Hepatocyte (in vitro differentiated cells): Measurements from ENCODE around the gene RACGAP1. TPM values are rescaled to one million over a fixed set of nuclear protein-coding genes. Genes with fewer than 3 reads are reported as not detected.

ENCODE experiments used
- DNase-seq: peaks from one replicate; pipeline ENCODE4 v3.0.0-alpha.2; 2016; ENCODE audit warnings: low spot score
- H2AFZ ChIP-seq: fragments of 200-600 bp; sonication (generic); 2 replicates; pipeline ENCODE4 v1.6.0; 2016; ENCODE audit warnings: antibody characterized with exemption, mild to moderate bottlenecking
- H3K27ac ChIP-seq: fragments of 200-600 bp; sonication (generic); 2 replicates; pipeline ENCODE4 v1.5.1; 2016; ENCODE audit warnings: mild to moderate bottlenecking
- H3K27me3 ChIP-seq: fragments of 200-600 bp; sonication (generic); 2 replicates; pipeline ENCODE4 v1.6.1; 2016
- H3K36me3 ChIP-seq: fragments of 200-600 bp; sonication (generic); replicated peaks from 2 replicates; pipeline ENCODE4 v1.5.1; 2016; ENCODE audit warnings: low read depth; ENCODE audit not compliant: insufficient read depth
- H3K4me1 ChIP-seq: fragments of 200-600 bp; sonication (generic); 2 replicates; pipeline ENCODE4 v1.5.1; 2016; ENCODE audit warnings: mild to moderate bottlenecking, moderate library complexity; ENCODE audit not compliant: insufficient read depth
- H3K4me2 ChIP-seq: fragments of 200-600 bp; sonication (generic); 2 replicates; pipeline ENCODE4 v1.6.0; 2016
- H3K4me3 ChIP-seq: fragments of 200-600 bp; sonication (generic); 2 replicates; pipeline ENCODE4 v1.5.1; 2016; ENCODE audit warnings: mild to moderate bottlenecking
- H3K79me2 ChIP-seq: fragments of 200-600 bp; sonication (generic); 2 replicates; pipeline ENCODE4 v1.6.0; 2017; ENCODE audit warnings: mild to moderate bottlenecking
- H3K9me2 ChIP-seq: fragments of 200-600 bp; sonication (generic); replicated peaks from 2 replicates; pipeline ENCODE4 v1.6.0; 2017; ENCODE audit warnings: mild to moderate bottlenecking; ENCODE audit not compliant: insufficient read depth
- H3K9me3 ChIP-seq: fragments of 200-600 bp; sonication (generic); 2 replicates; pipeline ENCODE4 v1.5.1; 2016; ENCODE audit warnings: low read depth, mild to moderate bottlenecking
- H4K20me1 ChIP-seq: fragments of 200-600 bp; sonication (generic); 2 replicates; pipeline ENCODE4 v1.6.0; 2016; ENCODE audit warnings: mild to moderate bottlenecking; ENCODE audit not compliant: insufficient read depth, poor library complexity, severe bottlenecking
- CTCF ChIP-seq: fragments of 200-600 bp; sonication (generic); IDR thresholded peaks from 2 replicates; pipeline ENCODE4 v1.5.1; 2016; ENCODE audit warnings: antibody characterized with exemption, mild to moderate bottlenecking; ENCODE audit not compliant: poor library complexity
- EZH2 ChIP-seq: fragments of 200-600 bp; sonication (generic); IDR thresholded peaks from 2 replicates; pipeline ENCODE4 v1.6.1; 2016; ENCODE audit warnings: antibody characterized with exemption, mild to moderate bottlenecking, borderline replicate concordance
- EZH2phosphoT487 ChIP-seq: fragments of 200-600 bp; sonication (generic); IDR thresholded peaks from one replicate; pipeline ENCODE4 v1.6.1; 2018; ENCODE audit warnings: antibody characterized with exemption, mild to moderate bottlenecking, low read depth, moderate library complexity; ENCODE audit not compliant: unreplicated experiment, severe bottlenecking
- WGBS: methylation state at CpG from one replicate; pipeline ENCODE4 v1.1.6; 2016; ENCODE audit warnings: low lambda C conversion rate; ENCODE audit errors: missing lambda C conversion rate; 5-methylcytosine and 5-hydroxymethylcytosine counted together
- polyA plus RNA-seq: library from polyadenylated mRNA; unstranded; fragments of >200 nt; fragmentation: Nextera tagmentation; extraction: Ambion mirVana; gene quantifications from 2 replicates; pipeline ENCODE4 v1.2.1, GENCODE V29; 2016
- total RNA-seq: library from RNA; depleted of rRNA; stranded (reverse); fragments of >200 nt; gene quantifications from 2 replicates; pipeline ENCODE4 v1.2.3, GENCODE V29; 2014

Gene RACGAP1
- total and polyA plus RNA-seq, 2 experiments from 2014 or later, result 17.3 to 22.1 TPM

GRCh38 chr12:50043854-50044253, 18.6 kb upstream of the RACGAP1 start:
- Histone ChIP-seq H2AFZ (no peak overlapping the region), H3K4me3 (no peak overlapping the region), H3K9me2 (no peaks in the 10 kb centered on the region), H3K4me1 (peaks cover 8% of the 10 kb centered on the region), H3K27me3 (no peaks in the 10 kb centered on the region), H3K79me2 (no peaks in the 10 kb centered on the region), H3K9me3 (no peaks in the 10 kb centered on the region), H4K20me1 (no peaks in the 10 kb centered on the region), H3K27ac (no peak overlapping the region), H3K36me3 (no peaks in the 10 kb centered on the region), H3K4me2 (no peak overlapping the region)
- 92% methylated on average over 6 of the region's 6 CpGs for WGBS
- no peak for TF ChIP-seq CTCF
- TF ChIP-seq EZH2, result no peak
- no peak for TF ChIP-seq EZH2phosphoT487
- no peak for DNase-seq

DNA sequence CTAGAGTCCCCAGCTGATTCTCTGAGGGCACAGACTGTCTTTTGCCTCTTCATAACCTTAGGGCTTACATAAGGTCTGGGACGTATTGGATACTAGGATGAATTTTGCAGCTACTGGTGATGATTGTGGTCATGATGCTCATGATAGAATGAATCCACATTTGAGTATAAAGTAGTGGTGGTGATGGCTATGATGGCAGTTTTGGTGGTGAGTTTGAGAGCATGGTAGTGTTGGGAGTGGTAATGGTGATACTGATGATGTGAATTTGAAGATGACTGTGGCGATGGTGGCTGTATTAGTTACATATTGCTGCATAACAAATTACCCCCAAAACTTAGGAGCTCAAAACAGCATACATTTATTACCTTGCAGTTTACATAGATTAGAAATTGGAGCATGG, 18.0 kb upstream of the RACGAP1 start:
- H3K4me2 ChIP-seq, result no peak overlapping the region
- no peaks in the 10 kb centered on the region for H4K20me1 ChIP-seq
- no peak overlapping the region for H3K27ac ChIP-seq
- H3K4me3 ChIP-seq, result no peak overlapping the region
- no peak for DNase-seq
- H3K9me3 ChIP-seq, result no peaks in the 10 kb centered on the region
- no peaks in the 10 kb centered on the region for H3K79me2 ChIP-seq
- H2AFZ ChIP-seq, result no peak overlapping the region
- no peaks in the 10 kb centered on the region for H3K27me3 ChIP-seq
- 87% methylated on average over 2 of the region's 2 CpGs for WGBS
- peaks cover 8% of the 10 kb centered on the region for H3K4me1 ChIP-seq
- TF ChIP-seq EZH2 (no peak), EZH2phosphoT487 (no peak), CTCF (no peak)
- no peaks in the 10 kb centered on the region for H3K36me3 ChIP-seq
- no peaks in the 10 kb centered on the region for H3K9me2 ChIP-seq

DNA sequence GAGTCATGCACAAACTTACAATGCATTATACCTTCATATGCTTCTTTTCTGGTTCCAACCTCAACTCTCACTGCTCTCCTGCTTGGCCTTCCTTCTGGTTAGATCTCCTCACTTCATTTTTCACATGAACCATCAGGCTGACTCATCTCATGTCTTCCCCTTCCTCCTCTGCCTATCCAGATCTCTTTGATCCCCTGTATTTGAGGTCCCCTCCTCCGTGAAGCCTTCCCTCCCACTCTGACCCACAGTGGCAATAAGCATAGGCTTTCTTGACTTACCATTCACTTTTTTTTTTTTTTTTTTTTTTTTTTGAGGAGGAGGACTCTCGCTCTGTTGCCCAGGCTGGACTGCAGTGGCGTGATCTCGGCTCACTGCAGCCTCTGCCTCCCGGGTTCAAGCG, 17.4 kb upstream of the RACGAP1 start:
- Histone ChIP-seq H3K4me1 (peaks cover 8% of the 10 kb centered on the region), H3K9me3 (no peaks in the 10 kb centered on the region), H3K9me2 (no peaks in the 10 kb centered on the region), H3K79me2 (no peaks in the 10 kb centered on the region), H2AFZ (no peak overlapping the region), H3K4me2 (no peak overlapping the region), H4K20me1 (no peaks in the 10 kb centered on the region), H3K4me3 (no peak overlapping the region), H3K36me3 (no peaks in the 10 kb centered on the region), H3K27me3 (no peaks in the 10 kb centered on the region), H3K27ac (no peak overlapping the region)
- WGBS, result 89% methylated on average over 6 of the region's 6 CpGs
- no peak for DNase-seq
- TF ChIP-seq CTCF (no peak), EZH2phosphoT487 (no peak), EZH2 (no peak)

GRCh38 chr12:50041962-50042361, 16.7 kb upstream of the RACGAP1 start:
- no peaks in the 10 kb centered on the region for H3K79me2 ChIP-seq
- peaks cover 8% of the 10 kb centered on the region for H3K4me1 ChIP-seq
- no peak for TF ChIP-seq CTCF
- no peak for TF ChIP-seq EZH2phosphoT487
- TF ChIP-seq EZH2, result no peak
- H2AFZ ChIP-seq, result no peak overlapping the region
- no peak overlapping the region for H3K4me2 ChIP-seq
- no peak for DNase-seq
- H3K36me3 ChIP-seq, result no peaks in the 10 kb centered on the region
- 76% methylated on average over 5 of the region's 5 CpGs for WGBS
- H3K4me3 ChIP-seq, result no peak overlapping the region
- no peak overlapping the region for H3K27ac ChIP-seq
- no peaks in the 10 kb centered on the region for H3K9me3 ChIP-seq
- no peaks in the 10 kb centered on the region for H3K27me3 ChIP-seq
- no peaks in the 10 kb centered on the region for H4K20me1 ChIP-seq
- H3K9me2 ChIP-seq, result no peaks in the 10 kb centered on the region
